Mesenchymal stem cell (in vitro differentiated cells and primary cell): ENCODE measurements around the gene AKNAD1.

Source experiments
- DNase-seq: peaks from one replicate; pipeline ENCODE4 v3.0.0-alpha.2; 2013
- H2AFZ ChIP-seq: one replicate; pipeline ENCODE4 v1.6.1; 2013; ENCODE audit warnings: low read depth, mild to moderate bottlenecking, control low read depth, inconsistent platforms, low read length, moderate library complexity
- H2AK5ac ChIP-seq: 2 replicates; pipeline ENCODE4 v1.6.1; 2013; ENCODE audit warnings: low read length, moderate library complexity, mild to moderate bottlenecking, inconsistent platforms; ENCODE audit not compliant: severe bottlenecking
- H2BK120ac ChIP-seq: one replicate; pipeline ENCODE4 v1.6.1; 2013; ENCODE audit warnings: low read depth, mild to moderate bottlenecking, inconsistent platforms, low read length, moderate library complexity
- H2BK12ac ChIP-seq, 2 experiments: one replicate each; pipeline ENCODE4 v1.6.1; 2013; ENCODE audit warnings: inconsistent platforms in 2 of 2, low read length in 2 of 2, mild to moderate bottlenecking in 2 of 2, moderate library complexity in 2 of 2, control low read depth in 1 of 2
- H2BK15ac ChIP-seq: one replicate; pipeline ENCODE4 v1.6.1; 2013; ENCODE audit warnings: mild to moderate bottlenecking, low read depth, inconsistent platforms; ENCODE audit not compliant: poor library complexity, severe bottlenecking
- H2BK5ac ChIP-seq: 2 replicates; pipeline ENCODE4 v1.6.1; 2013; ENCODE audit warnings: low read depth, mild to moderate bottlenecking, low read length, control low read depth, inconsistent platforms; ENCODE audit not compliant: poor library complexity, severe bottlenecking
- H3K14ac ChIP-seq, 2 experiments: one replicate each; pipeline ENCODE4 v1.6.1; 2013; ENCODE audit warnings: inconsistent platforms in 2 of 2, low read length in 2 of 2, control low read depth in 1 of 2, mild to moderate bottlenecking in 1 of 2, moderate library complexity in 1 of 2
- H3K18ac ChIP-seq, 2 experiments: one replicate each; pipeline ENCODE4 v1.6.1; 2013; ENCODE audit warnings: inconsistent platforms in 2 of 2, low read length in 2 of 2, control low read depth in 1 of 2, low read depth in 1 of 2, mild to moderate bottlenecking in 1 of 2
- H3K23ac ChIP-seq, 2 experiments: one replicate each; pipeline ENCODE4 v1.6.1; 2013; ENCODE audit warnings: inconsistent platforms in 2 of 2, low read length in 2 of 2, mild to moderate bottlenecking in 2 of 2, moderate library complexity in 2 of 2, control low read depth in 1 of 2
- H3K27ac ChIP-seq: 2 replicates; pipeline ENCODE4 v1.5.1; 2013; ENCODE audit warnings: mild to moderate bottlenecking, moderate library complexity, low read length, control low read depth, inconsistent platforms; ENCODE audit not compliant: poor library complexity, severe bottlenecking
- H3K27me3 ChIP-seq, 2 experiments: 2 replicates each; pipeline versions ENCODE4 v1.6.1 to v1.7.0; 2013; ENCODE audit warnings: low read length in 2 of 2, mild to moderate bottlenecking in 2 of 2, moderate library complexity in 2 of 2, control low read depth in 1 of 2, inconsistent platforms in 1 of 2; ENCODE audit not compliant: control insufficient read depth in 1 of 2, insufficient read depth in 1 of 2
- H3K36me3 ChIP-seq, 2 experiments: 2 replicates each; pipeline versions ENCODE4 v1.6.1 to v1.7.0; 2013; ENCODE audit warnings: low read length in 2 of 2, control low read depth in 1 of 2, inconsistent platforms in 1 of 2, low read depth in 1 of 2, mild to moderate bottlenecking in 1 of 2; ENCODE audit not compliant: insufficient read depth in 2 of 2, control insufficient read depth in 1 of 2
- H3K4ac ChIP-seq, 2 experiments: one replicate each; pipeline ENCODE4 v1.6.1; 2013; ENCODE audit warnings: inconsistent platforms in 2 of 2, low read length in 2 of 2, mild to moderate bottlenecking in 2 of 2, moderate library complexity in 2 of 2, control low read depth in 1 of 2, low read depth in 1 of 2
- H3K4me1 ChIP-seq: 2 replicates; pipeline ENCODE4 v1.6.1; 2013; ENCODE audit warnings: low read depth, low read length, control low read depth; ENCODE audit not compliant: control insufficient read depth, insufficient read depth
- H3K4me2 ChIP-seq: 2 replicates; pipeline ENCODE4 v1.6.1; 2013; ENCODE audit warnings: low read length, mild to moderate bottlenecking, inconsistent platforms; ENCODE audit not compliant: poor library complexity, severe bottlenecking
- H3K4me3 ChIP-seq, 2 experiments: 2 replicates each; pipeline versions ENCODE4 v1.5.1 to v1.7.0; 2013; ENCODE audit warnings: low read length in 2 of 2, mild to moderate bottlenecking in 2 of 2, control low read depth in 1 of 2, low read depth in 1 of 2; ENCODE audit not compliant: insufficient read depth in 1 of 2
- H3K79me1 ChIP-seq: replicated peaks from 2 replicates; pipeline ENCODE4 v1.6.1; 2013; ENCODE audit warnings: mild to moderate bottlenecking, control low read depth, low read length, inconsistent platforms; ENCODE audit not compliant: poor library complexity, severe bottlenecking
- H3K9ac ChIP-seq: 2 replicates; pipeline ENCODE4 v1.7.0; 2013; ENCODE audit warnings: mild to moderate bottlenecking, low read length, moderate library complexity
- H3K9me3 ChIP-seq: 2 replicates; pipeline ENCODE4 v1.7.0; 2013; ENCODE audit warnings: mild to moderate bottlenecking, low read length; ENCODE audit not compliant: control insufficient read depth
- H4K8ac ChIP-seq: one replicate; pipeline ENCODE4 v1.6.1; 2013; ENCODE audit warnings: inconsistent platforms, mild to moderate bottlenecking, low read length, moderate library complexity
- H4K91ac ChIP-seq: one replicate; pipeline ENCODE4 v1.6.1; 2013; ENCODE audit warnings: mild to moderate bottlenecking, low read length, inconsistent platforms
- WGBS: methylation state at CpG from one replicate; pipeline ENCODE4 v1.1.7; 2013; ENCODE audit warnings: mixed read lengths; 5-methylcytosine and 5-hydroxymethylcytosine counted together

Gene AKNAD1

DNA sequence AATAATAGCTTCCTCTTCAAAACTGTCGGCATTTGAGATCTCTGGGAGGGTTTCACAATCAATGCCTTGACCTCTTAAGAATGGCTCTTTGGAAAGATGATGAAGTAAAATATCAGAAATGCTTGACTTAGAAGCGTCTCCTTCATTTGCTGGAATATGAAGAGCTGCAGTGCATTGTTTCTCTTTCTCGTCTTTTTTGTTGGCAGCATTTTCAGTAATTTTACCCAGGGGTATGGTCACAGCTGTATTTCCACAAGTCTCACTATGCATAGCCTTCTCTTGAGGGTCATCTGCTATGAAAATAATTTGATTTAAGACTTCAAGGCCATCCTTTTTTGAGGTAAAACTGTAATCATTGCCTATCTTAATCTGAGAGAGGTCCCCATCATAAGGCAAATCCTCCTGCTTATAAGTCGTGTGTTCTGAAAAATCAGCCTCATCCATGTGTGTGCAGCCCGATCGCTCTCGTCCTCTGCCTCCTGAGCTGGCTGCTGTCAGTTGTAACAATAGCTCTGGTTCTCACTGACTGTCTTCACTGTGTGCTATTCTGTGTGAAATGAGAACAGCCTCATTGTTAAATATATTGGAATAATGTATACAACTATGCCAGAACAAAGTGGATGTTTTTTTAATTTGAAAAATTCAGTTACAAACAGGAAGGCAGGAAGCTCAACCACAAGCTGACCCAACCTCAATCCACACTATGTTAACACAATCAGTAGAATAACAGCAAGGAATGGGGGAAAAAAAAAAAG lies 4.5 kb downstream of the AKNAD1 start:
- no peaks in the 10 kb centered on the region for H3K4me1 ChIP-seq
- no peak overlapping the region for H3K14ac ChIP-seq
- no peaks in the 10 kb centered on the region for H3K9me3 ChIP-seq
- no peak overlapping the region for H2BK12ac ChIP-seq
- H3K4me2 ChIP-seq, result no peak overlapping the region
- no peak overlapping the region for H3K4ac ChIP-seq
- no peaks in the 10 kb centered on the region for H3K79me1 ChIP-seq
- no peak overlapping the region for H4K91ac ChIP-seq
- H2BK120ac ChIP-seq, result no peak overlapping the region
- no peak overlapping the region for H2AK5ac ChIP-seq
- no peak overlapping the region for H4K8ac ChIP-seq
- H3K9ac ChIP-seq, result peak overlapping the region; percentile 53
- H3K36me3 ChIP-seq, result no peaks in the 10 kb centered on the region
- DNase-seq, result no peak
- H3K4me3 ChIP-seq, result peak overlapping the region in 1 of 2 experiments; percentile 64
- no peak overlapping the region for H2AFZ ChIP-seq
- no peak overlapping the region for H3K27ac ChIP-seq
- no peaks in the 10 kb centered on the region for H3K27me3 ChIP-seq
- WGBS, result 92% methylated on average over 7 of the region's 7 CpGs
- no peak overlapping the region for H3K18ac ChIP-seq
- H2BK15ac ChIP-seq, result no peak overlapping the region
- no peak overlapping the region for H2BK5ac ChIP-seq
- no peak overlapping the region for H3K23ac ChIP-seq

DNA sequence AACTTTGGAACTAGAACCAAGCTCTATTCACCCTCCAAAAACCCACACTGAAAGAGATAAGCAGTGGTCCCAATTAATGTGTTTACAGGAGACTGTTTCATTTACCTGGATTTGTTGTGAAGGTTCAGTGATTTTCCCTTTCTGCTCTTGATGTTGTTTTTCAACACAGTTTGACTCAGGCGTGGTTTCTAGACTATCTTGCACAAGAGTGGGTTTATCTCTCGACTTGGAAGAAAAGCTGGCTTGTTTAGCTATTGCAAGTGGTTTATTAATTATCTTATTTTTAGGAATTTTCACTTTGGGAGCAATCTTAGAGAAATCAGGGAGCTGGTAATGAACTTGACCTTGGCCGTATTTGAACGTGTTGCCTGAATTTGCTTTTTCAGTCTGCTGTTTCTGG lies 5.3 kb downstream of the AKNAD1 start:
- H4K8ac ChIP-seq, result no peak overlapping the region
- H2BK12ac ChIP-seq, result no peak overlapping the region
- no peaks in the 10 kb centered on the region for H3K4me1 ChIP-seq
- no peak overlapping the region for H3K23ac ChIP-seq
- no peaks in the 10 kb centered on the region for H3K9me3 ChIP-seq
- H3K9ac ChIP-seq, result peak overlapping the region; percentile 53
- 92% methylated on average over 4 of the region's 4 CpGs for WGBS
- no peak overlapping the region for H2AFZ ChIP-seq
- no peak overlapping the region for H2BK15ac ChIP-seq
- H3K14ac ChIP-seq, result no peak overlapping the region
- H3K79me1 ChIP-seq, result no peaks in the 10 kb centered on the region
- H4K91ac ChIP-seq, result no peak overlapping the region
- H3K4ac ChIP-seq, result no peak overlapping the region
- H3K18ac ChIP-seq, result no peak overlapping the region
- H3K36me3 ChIP-seq, result no peaks in the 10 kb centered on the region
- no peak overlapping the region for H2BK120ac ChIP-seq
- no peak overlapping the region for H2BK5ac ChIP-seq
- no peak overlapping the region for H2AK5ac ChIP-seq
- DNase-seq, result no peak
- H3K27me3 ChIP-seq, result no peaks in the 10 kb centered on the region
- H3K4me2 ChIP-seq, result no peak overlapping the region
- H3K27ac ChIP-seq, result no peak overlapping the region
- peak overlapping the region in 1 of 2 experiments; percentile 64 for H3K4me3 ChIP-seq

DNA sequence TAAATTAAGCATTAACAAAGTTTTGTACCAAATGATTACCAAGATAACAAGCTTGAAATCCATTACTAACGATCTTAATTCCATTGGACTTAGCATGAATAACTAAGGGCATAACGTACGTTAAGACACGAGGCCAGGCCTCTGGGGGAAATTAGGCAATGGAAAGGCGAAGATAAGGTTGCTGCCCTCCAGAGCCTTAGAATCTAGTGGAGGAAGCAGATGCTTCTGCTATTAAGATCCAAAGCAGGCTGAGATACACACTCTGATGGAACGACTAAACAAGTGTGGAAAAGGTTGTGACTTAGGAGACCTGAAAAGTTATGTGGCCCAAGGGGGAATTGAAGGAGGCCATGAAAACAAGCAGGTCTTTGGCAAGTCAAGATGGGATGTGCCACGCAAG lies 6.0 kb downstream of the AKNAD1 start:
- Histone ChIP-seq H3K4me3 (no peak overlapping the region), H4K8ac (no peak overlapping the region), H4K91ac (no peak overlapping the region), H2AFZ (no peak overlapping the region), H3K36me3 (no peaks in the 10 kb centered on the region), H3K9ac (no peak overlapping the region), H3K4me2 (no peak overlapping the region), H2AK5ac (no peak overlapping the region), H2BK15ac (no peak overlapping the region), H3K9me3 (no peaks in the 10 kb centered on the region), H3K4ac (no peak overlapping the region), H3K4me1 (no peaks in the 10 kb centered on the region), H3K27ac (no peak overlapping the region), H3K18ac (no peak overlapping the region), H2BK12ac (no peak overlapping the region), H3K79me1 (no peaks in the 10 kb centered on the region), H3K27me3 (no peaks in the 10 kb centered on the region), H3K23ac (no peak overlapping the region), H3K14ac (no peak overlapping the region), H2BK5ac (no peak overlapping the region), H2BK120ac (no peak overlapping the region)
- no peak for DNase-seq
- 93% methylated on average over 7 of the region's 7 CpGs for WGBS

DNA sequence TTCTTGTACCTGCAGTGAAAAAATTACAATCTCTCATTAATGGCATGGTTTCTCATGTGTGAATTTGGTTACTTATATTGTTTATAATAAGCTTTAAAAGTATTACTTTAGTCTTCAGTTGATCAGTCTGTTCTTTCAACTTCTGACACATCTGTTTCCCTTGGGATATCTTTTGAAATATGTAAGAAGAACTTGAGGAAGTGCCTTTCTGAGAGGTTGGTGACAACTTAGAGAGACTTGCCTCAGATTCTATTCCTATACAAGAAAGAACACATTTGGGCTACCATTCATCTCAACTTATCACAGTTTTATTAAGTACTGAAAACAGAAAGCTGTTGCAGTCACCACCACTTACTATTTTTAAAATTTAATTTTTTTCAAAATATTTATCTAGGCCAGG lies 8.1 kb downstream of the AKNAD1 start:
- H3K4me1 ChIP-seq, result no peaks in the 10 kb centered on the region
- no peak overlapping the region for H3K4me3 ChIP-seq
- H2BK5ac ChIP-seq, result no peak overlapping the region
- H2BK120ac ChIP-seq, result no peak overlapping the region
- no peak overlapping the region for H2AFZ ChIP-seq
- H2BK12ac ChIP-seq, result no peak overlapping the region
- no peak overlapping the region for H3K14ac ChIP-seq
- DNase-seq, result no peak
- H3K27ac ChIP-seq, result no peak overlapping the region
- no peaks in the 10 kb centered on the region for H3K27me3 ChIP-seq
- H3K23ac ChIP-seq, result no peak overlapping the region
- H3K4me2 ChIP-seq, result no peak overlapping the region
- no peak overlapping the region for H3K18ac ChIP-seq
- H3K79me1 ChIP-seq, result no peaks in the 10 kb centered on the region
- no peaks in the 10 kb centered on the region for H3K9me3 ChIP-seq
- H3K36me3 ChIP-seq, result no peaks in the 10 kb centered on the region
- no peak overlapping the region for H3K9ac ChIP-seq
- H4K8ac ChIP-seq, result no peak overlapping the region
- no peak overlapping the region for H4K91ac ChIP-seq
- H2BK15ac ChIP-seq, result no peak overlapping the region
- no peak overlapping the region for H2AK5ac ChIP-seq
- no peak overlapping the region for H3K4ac ChIP-seq
